SK-N-SH (cell line): ENCODE results near the gene NCAPD3. TPM values are rescaled to one million over a fixed set of nuclear protein-coding genes. Genes with fewer than 3 reads are reported as not detected.

Experiments used
- CTCF ChIA-PET: fragments of 300-600, 350-600 bp; formaldehyde crosslinking; extraction: SDS; loops from one replicate; lab custom pipeline; 2021; lab: Yijun Ruan, JAX
- POLR2A ChIA-PET: fragments of 350-600 bp; sonication (Branson Sonifier 250); formaldehyde crosslinking; extraction: SDS; loops from one replicate; lab custom pipeline; 2020; ENCODE audit warnings: antibody characterized with exemption, inconsistent platforms; lab: Yijun Ruan, JAX
- DNase-seq: peaks from one replicate; pipeline ENCODE4 v3.0.0; 2012
- H2AFZ ChIP-seq: fragments of 200-600 bp; sonication (generic); 2 replicates; pipeline ENCODE4 v1.8.1; 2016; ENCODE audit warnings: antibody characterized with exemption, mild to moderate bottlenecking, low read depth
- H3F3A ChIP-seq: fragments of 200-600 bp; sonication (generic); replicated peaks from 2 replicates; pipeline ENCODE3; 2016; ENCODE audit warnings: antibody characterized with exemption, mild to moderate bottlenecking; ENCODE audit not compliant: insufficient read depth
- H3K27ac ChIP-seq, 2 experiments: fragments of 200-500 bp in 1 of 2; fragments of 200-600 bp in 1 of 2; sonication (Bioruptor generic) in 1 of 2; sonication (generic), shearing (Covaris generic) in 1 of 2; 2 replicates each; pipeline versions ENCODE4 v1.5.1 to v1.6.1; 2014 to 2016; ENCODE audit warnings: low read depth in 2 of 2, inconsistent platforms in 1 of 2, low read length in 1 of 2, mild to moderate bottlenecking in 1 of 2, mixed read lengths in 1 of 2
- H3K27me3 ChIP-seq: fragments of 200-600 bp; sonication (generic), shearing (Covaris generic); 2 replicates; pipeline ENCODE4 v1.6.1; 2016; ENCODE audit warnings: mixed run types; ENCODE audit not compliant: insufficient read depth
- H3K36me3 ChIP-seq, 2 experiments: fragments of 200-500 bp in 1 of 2; fragments of 200-600 bp in 1 of 2; sonication (Bioruptor generic) in 1 of 2; sonication (generic) in 1 of 2; replicated peaks in 1 of 2; 2 replicates each; pipeline versions ENCODE3 to v1.5.1; 2014 to 2016; ENCODE audit warnings: low read length in 1 of 2, mild to moderate bottlenecking in 1 of 2; ENCODE audit not compliant: insufficient read depth in 2 of 2, control insufficient read depth in 1 of 2
- H3K4me1 ChIP-seq, 2 experiments: fragments of 200-500 bp in 1 of 2; fragments of 200-600 bp in 1 of 2; sonication (Bioruptor generic) in 1 of 2; sonication (generic), shearing (Covaris generic) in 1 of 2; 2 replicates each; pipeline versions ENCODE4 v1.5.1 to v1.6.1; 2014 to 2016; ENCODE audit warnings: low read depth in 1 of 2, low read length in 1 of 2, mixed run types in 1 of 2; ENCODE audit not compliant: insufficient read depth in 2 of 2, control insufficient read depth in 1 of 2
- H3K4me2 ChIP-seq: fragments of 200-600 bp; sonication (generic), shearing (Covaris generic); 2 replicates; pipeline ENCODE4 v1.6.1; 2017; ENCODE audit warnings: mixed run types
- H3K4me3 ChIP-seq, 2 experiments: fragments of 200-500 bp in 1 of 2; fragments of 200-600 bp in 1 of 2; sonication (Bioruptor generic) in 1 of 2; sonication (generic), shearing (Covaris generic) in 1 of 2; 2 replicates each; pipeline versions ENCODE4 v1.5.1 to v1.8.1; 2014 to 2016; ENCODE audit warnings: low read depth in 2 of 2, inconsistent platforms in 1 of 2, low read length in 1 of 2, mild to moderate bottlenecking in 1 of 2, mixed read lengths in 1 of 2, moderate library complexity in 1 of 2
- H3K79me2 ChIP-seq: fragments of 200-600 bp; sonication (generic); 2 replicates; pipeline ENCODE4 v1.8.1; 2017; ENCODE audit warnings: mild to moderate bottlenecking; ENCODE audit not compliant: insufficient read depth
- H3K9ac ChIP-seq: fragments of 200-600 bp; sonication (generic); 2 replicates; pipeline ENCODE4 v1.6.1; 2017; ENCODE audit warnings: mixed run types
- H3K9me2 ChIP-seq: fragments of 200-600 bp; sonication (generic); 2 replicates; pipeline ENCODE4 v1.6.1; 2017; ENCODE audit warnings: mixed run types
- H3K9me3 ChIP-seq: fragments of 200-600 bp; sonication (generic); 2 replicates; pipeline ENCODE4 v1.6.1; 2017; ENCODE audit warnings: mixed run types, mild to moderate bottlenecking, moderate library complexity
- H4K20me1 ChIP-seq: fragments of 200-600 bp; sonication (generic); 2 replicates; pipeline ENCODE4 v1.6.1; 2017; ENCODE audit warnings: mild to moderate bottlenecking, mixed run types; ENCODE audit not compliant: insufficient read depth
- EP300 ChIP-seq, 2 experiments: IDR thresholded peaks; 2 replicates each; pipeline versions ENCODE4 v1.4.0 to v1.6.1; 2012; ENCODE audit warnings: borderline replicate concordance in 1 of 2, low read depth in 1 of 2, low read length in 1 of 2
- FOSL2 ChIP-seq: IDR thresholded peaks from 2 replicates; pipeline ENCODE4 v1.4.0; 2012; ENCODE audit warnings: low read depth, mild to moderate bottlenecking, moderate library complexity, borderline replicate concordance
- FOXJ3 ChIP-seq: sonication (generic); formaldehyde crosslinking; IDR thresholded peaks from 2 replicates; pipeline ENCODE4 v1.5.1; 2020; ENCODE audit warnings: mild to moderate bottlenecking, missing genetic modification reagents
- GABPA ChIP-seq: IDR thresholded peaks from 2 replicates; pipeline ENCODE4 v1.4.0; 2012; ENCODE audit warnings: low read depth, mild to moderate bottlenecking
- JUND ChIP-seq: IDR thresholded peaks from 2 replicates; pipeline ENCODE4 v1.4.0; 2012
- NFIC ChIP-seq: IDR thresholded peaks from 2 replicates; pipeline ENCODE4 v1.4.0; 2012; ENCODE audit warnings: borderline replicate concordance
- NRF1 ChIP-seq: IDR thresholded peaks from 2 replicates; pipeline ENCODE4 v1.6.1; 2012; ENCODE audit warnings: low read depth, mild to moderate bottlenecking, low read length
- POLR2AphosphoS5 ChIP-seq: IDR thresholded peaks from 2 replicates; pipeline ENCODE4 v1.6.1; 2012; ENCODE audit warnings: low read depth, low read length
- RCOR1 ChIP-seq: fragments of 150-350 bp; IDR thresholded peaks from 2 replicates; pipeline ENCODE4 v1.6.1; 2017; ENCODE audit warnings: antibody characterized with exemption, low read length
- REST ChIP-seq: IDR thresholded peaks from 2 replicates; pipeline ENCODE4 v1.6.1; 2012; ENCODE audit warnings: mild to moderate bottlenecking, low read depth, low read length, moderate library complexity
- RFX5 ChIP-seq: IDR thresholded peaks from 2 replicates; pipeline ENCODE4 v1.6.1; 2012; ENCODE audit warnings: mild to moderate bottlenecking, improper control_type of control experiment, low read length
- RXRA ChIP-seq: IDR thresholded peaks from 2 replicates; pipeline ENCODE4 v1.4.0; 2012; ENCODE audit warnings: low read depth, mild to moderate bottlenecking, borderline replicate concordance
- TCF12 ChIP-seq: IDR thresholded peaks from 2 replicates; pipeline ENCODE4 v1.4.0; 2012
- TEAD4 ChIP-seq: IDR thresholded peaks from 2 replicates; pipeline ENCODE4 v1.4.0; 2012; ENCODE audit warnings: mild to moderate bottlenecking, borderline replicate concordance; ENCODE audit not compliant: insufficient read depth
- USF1 ChIP-seq: IDR thresholded peaks from 2 replicates; pipeline ENCODE4 v1.4.0; 2012; ENCODE audit warnings: low read depth, borderline replicate concordance
- YY1 ChIP-seq: IDR thresholded peaks from 2 replicates; pipeline ENCODE4 v1.4.0; 2012; ENCODE audit warnings: low read depth, mild to moderate bottlenecking
- WGBS: methylation state at CpG from one replicate; pipeline ENCODE4 v1.1.6; 2017; ENCODE audit warnings: low lambda C conversion rate; 5-methylcytosine and 5-hydroxymethylcytosine counted together
- polyA plus RNA-seq, 3 experiments: library from polyadenylated mRNA; depleted of rRNA; stranded (reverse); fragments of >200 nt; gene quantifications; 2 replicates each; pipeline ENCODE4 v1.2.3, GENCODE V29; 2012

Gene NCAPD3
- polyA plus RNA-seq, 1 of the 3 experiments (the other 2 are of a cell fraction), result 19.5 TPM

- H3K4me2 ChIP-seq, result no peak overlapping the region
- WGBS, result 94% methylated on average over 4 of the region's 4 CpGs
- H3K4me1 ChIP-seq, result peaks cover 0 to 14% of the 10 kb centered on the region in 2 experiments; a peak in 2 of 4 replicates
- peaks cover 48 to 60% of the 10 kb centered on the region in 2 experiments for H3K36me3 ChIP-seq
- H3K27ac ChIP-seq, result no peak overlapping the region
- H2AFZ ChIP-seq, result no peak overlapping the region
- peaks cover 4% of the 10 kb centered on the region for H3F3A ChIP-seq
- ChIA-PET CTCF (no interaction called here), POLR2A (no interaction called here)
- no peaks in the 10 kb centered on the region for H4K20me1 ChIP-seq
- H3K9ac ChIP-seq, result no peak overlapping the region
- no peaks in the 10 kb centered on the region for H3K79me2 ChIP-seq
- no peaks in the 10 kb centered on the region for H3K27me3 ChIP-seq
- no peak for TF ChIP-seq GABPA
- TF ChIP-seq USF1, result no peak
- TF ChIP-seq JUND, result no peak
- TF ChIP-seq RXRA, result no peak
- no peak for TF ChIP-seq NFIC
- TF ChIP-seq POLR2AphosphoS5, result no peak
- no peak for TF ChIP-seq YY1
- no peak for TF ChIP-seq TEAD4
- no peak for TF ChIP-seq RCOR1
- no peak for TF ChIP-seq RFX5
- TF ChIP-seq EP300 (IDR thresholded peaks at IDR 0.05; ENCODE audit: borderline replicate concordance in 1 of 2, low read depth in 1 of 2, low read length in 1 of 2), result no peak
- no peak for TF ChIP-seq FOXJ3 (CRISPR knock-in tag)
- TF ChIP-seq TCF12, result no peak
- TF ChIP-seq NRF1, result no peak
- TF ChIP-seq FOSL2, result no peak
- TF ChIP-seq REST, result no peak
- TF ChIP-seq, all 33 proteins: peak for 0
- H3K9me2 ChIP-seq, result no peaks in the 10 kb centered on the region
- H3K4me3 ChIP-seq, result no peak overlapping the region
- no peak for DNase-seq
- no peaks in the 10 kb centered on the region for H3K9me3 ChIP-seq
These were observed 21.1 kb downstream of the NCAPD3 start for GRCh38 chr11:134202661-134203060.
